Glomerular visceral epithelial cell (primary cell): ENCODE results near the gene HRC.

Experiments used
- DNase-seq: peaks from one replicate; pipeline ENCODE4 v3.0.0-alpha.2; 2016; ENCODE audit errors: extremely low spot score

The HRC gene

GRCh38 chr19:49114630-49115363, 40.4 kb downstream of the HRC start:
- DNase-seq, result peak; percentile 31

- DNase-seq, result peak; percentile 83
These were observed 41.2 kb downstream of the HRC start, which contains the start of gene LIN7B for GRCh38 chr19:49113762-49114629. LIN7B (plus strand) TSS chr19:49114370; CDS start chr19:49114405, 35 bp downstream.

DNA sequence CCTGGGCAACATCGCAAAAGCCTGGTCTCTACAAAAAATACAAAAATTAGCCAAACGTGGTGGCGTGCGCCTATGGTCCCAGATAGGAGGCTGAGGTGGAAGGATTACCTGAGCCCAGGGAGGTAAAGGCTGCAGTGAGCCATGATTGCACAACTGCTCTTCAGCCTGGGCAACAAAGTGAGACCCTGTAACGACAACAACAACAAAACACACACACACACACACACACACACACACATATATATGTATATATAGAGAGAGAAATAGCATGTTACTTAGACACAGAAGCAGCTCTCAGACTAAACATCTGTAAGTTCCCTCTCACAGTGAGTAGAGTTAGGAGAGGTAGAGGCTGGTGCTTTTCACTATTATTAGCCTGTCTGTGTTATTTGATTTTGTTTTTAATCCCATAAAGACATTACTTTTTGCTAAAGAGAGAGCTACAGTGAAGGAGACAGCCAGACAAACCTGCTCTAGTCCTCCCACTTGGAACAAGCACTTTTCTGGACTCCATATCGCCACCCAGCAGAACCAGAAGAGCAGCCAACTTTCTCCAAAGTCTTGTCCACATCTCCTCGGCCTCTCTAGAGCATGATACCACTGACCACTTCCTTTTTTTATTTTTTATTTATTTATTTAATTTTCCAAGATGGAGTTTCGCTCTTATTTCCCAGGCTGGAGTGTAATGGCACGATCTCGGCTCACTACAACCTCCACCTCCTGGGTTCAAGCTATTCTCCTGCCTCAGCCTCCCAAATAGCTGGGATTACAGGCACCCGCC, 43.8 kb downstream of the HRC start:
- DNase-seq, result no peak

DNA sequence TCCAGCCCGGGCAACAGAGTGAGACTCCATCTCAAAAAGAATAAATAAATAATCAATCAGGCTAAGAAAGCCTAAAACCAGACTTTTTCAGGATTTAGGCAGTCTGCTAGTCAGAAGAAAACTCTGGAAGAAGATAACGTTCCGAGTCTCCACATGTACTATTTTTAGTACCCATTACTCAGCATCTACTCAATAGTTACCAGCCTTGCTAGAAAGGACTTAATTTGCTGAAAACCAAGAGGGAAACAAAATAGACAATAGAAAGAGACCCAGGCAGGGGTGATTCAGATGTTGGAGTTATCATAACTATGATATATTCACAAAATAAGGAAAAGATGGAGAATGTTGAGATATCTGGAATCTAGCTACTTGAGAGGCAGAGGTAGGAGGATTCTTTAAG, 44.6 kb downstream of the HRC start:
- no peak for DNase-seq

GRCh38 chr19:49109569-49110233, 45.5 kb downstream of the HRC start:
- DNase-seq, result no peak

GRCh38 chr19:49109051-49109450, 46.1 kb downstream of the HRC start:
- no peak for DNase-seq

GRCh38 chr19:49107625-49108459, 47.4 kb downstream of the HRC start:
- DNase-seq, result no peak

GRCh38 chr19:49106648-49107135, 48.5 kb downstream of the HRC start:
- DNase-seq, result peak; percentile 60

GRCh38 chr19:49104229-49104864, 50.8 kb downstream of the HRC start:
- no peak for DNase-seq

GRCh38 chr19:49103331-49104085, 51.7 kb downstream of the HRC start:
- DNase-seq, result no peak

DNA sequence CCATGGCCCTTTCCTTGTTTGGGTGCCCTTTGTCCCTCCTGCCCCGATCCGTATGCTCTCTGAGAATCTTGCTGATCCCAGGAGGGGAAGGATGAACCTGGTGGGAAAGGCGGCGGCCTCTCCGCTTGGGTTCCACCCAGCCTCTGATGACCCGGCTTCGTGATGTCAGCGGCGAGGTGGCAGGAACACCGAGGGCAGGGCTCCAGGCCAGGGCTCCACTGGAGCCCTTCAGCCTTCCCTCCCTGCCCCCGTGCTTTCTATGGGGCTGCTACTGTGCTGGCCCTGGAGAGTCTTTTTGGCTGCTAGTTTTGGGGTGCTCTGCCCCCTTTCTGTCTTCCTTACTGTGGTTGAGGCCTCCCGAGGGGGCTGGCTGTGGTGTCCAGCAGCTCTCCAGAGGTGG, 52.9 kb downstream of the HRC start:
- DNase-seq, result no peak
